ENCODE results near the gene RBM24. TPM values are rescaled to one million over a fixed set of nuclear protein-coding genes. Genes with fewer than 3 reads are reported as not detected.

The RBM24 gene
- total and polyA plus RNA-seq, 2 donors (not counting 3 experiments of a cell fraction or from before 2014, with no cell fraction given): 6.6 to 6.7 TPM

- CTCF ChIA-PET: no interaction called here
- TF ChIP-seq JUN (IDR thresholded peaks at IDR 0.05; ENCODE audit: borderline replicate concordance, insufficient read depth, insufficient read length, low read depth) (no peak), GATA2 (IDR thresholded peaks at IDR 0.05; ENCODE audit: insufficient read depth, insufficient read length, low read depth, low read length) (no peak), POLR2AphosphoS5 (IDR thresholded peaks at IDR 0.05; ENCODE audit: insufficient read depth, low read depth, low read length) (no peak), MYC (IDR thresholded peaks at IDR 0.05; ENCODE audit: low read depth, low read length) (no peak), EZH2 (IDR thresholded peaks at IDR 0.05; ENCODE audit: borderline replicate concordance, low read depth, low read length, severe bottlenecking) (no peak), CTCF (IDR thresholded peaks at IDR 0.05; ENCODE audit: extremely low read depth in 1 of 2, insufficient read depth in 1 of 2, low read depth in 1 of 2, low read length in 2 of 2) (no peak), MAX (IDR thresholded peaks at IDR 0.05; ENCODE audit: insufficient read depth, insufficient read length) (no peak), POLR2A (IDR thresholded peaks at IDR 0.05; ENCODE audit: low read depth, low read length) (no peak), FOS (IDR thresholded peaks at IDR 0.05; ENCODE audit: borderline replicate concordance, insufficient read depth, low read length) (no peak)
- DNase-seq (ENCODE audit: low read depth, low spot score): no peak
These were observed 9.5 kb upstream of the RBM24 start for GRCh38 chr6:17271628-17272027.

More at GRCh38 chr6:17271628-17272027, 9.5 kb upstream of the RBM24 start:
- dilution Hi-C loops (cut with MboI; ENCODE audit: extremely low pct_ligation_motif_present, low sequenced_read_pairs) (no loop called here), intact Hi-C loops (cut with micrococcal nuclease) (no loop called here)
- Histone ChIP-seq H2AFZ (ENCODE audit: low read depth, low read length) (no peak overlapping the region), H3K27me3 (ENCODE audit: control insufficient read depth in 2 of 2, insufficient read depth in 2 of 2, low read length in 2 of 2) (peaks cover 0 to 8% of the 10 kb centered on the region in 2 experiments), H3K9me1 (replicated peaks; ENCODE audit: control insufficient read depth, extremely low read depth, insufficient read depth, low read length) (no peaks in the 10 kb centered on the region), H3K9ac (replicated peaks; ENCODE audit: extremely low read depth, insufficient read depth, low read length) (no peak overlapping the region), H3K79me2 (ENCODE audit: control insufficient read depth, insufficient read depth, low read length) (no peaks in the 10 kb centered on the region), H3K36me3 (ENCODE audit: control insufficient read depth in 2 of 2, extremely low read depth in 1 of 2, insufficient read depth in 2 of 2, low read length in 2 of 2) (no peaks in the 10 kb centered on the region), H3K4me2 (ENCODE audit: insufficient read depth, low read length) (no peak overlapping the region), H3K4me1 (ENCODE audit: control insufficient read depth, extremely low read depth, insufficient read depth, low read length) (no peaks in the 10 kb centered on the region), H3K4me3 (replicated peaks in 1 of 3; ENCODE audit: insufficient read depth in 1 of 3, low read depth in 1 of 3, low read length in 3 of 3) (no peak overlapping the region), H4K20me1 (replicated peaks; ENCODE audit: control insufficient read depth, extremely low read depth, insufficient read depth, low read length) (no peaks in the 10 kb centered on the region), H3K9me3 (replicated peaks; ENCODE audit: control insufficient read depth, insufficient read depth, low read length) (no peaks in the 10 kb centered on the region), H3K27ac (ENCODE audit: insufficient read depth, low read depth, low read length) (no peak overlapping the region)
- BruUV-seq (replicated peaks): no TSS peak
- FAIRE-seq: no peak
- POLR2A ChIA-PET: no interaction called here

All from endothelial cell of umbilical vein (primary cell).